ENCODE measurements around the gene NCKAP5. TPM values are rescaled to one million over a fixed set of nuclear protein-coding genes. Genes with fewer than 3 reads are reported as not detected.

Gene NCKAP5
- total and polyA plus RNA-seq, 2 experiments from 2014 or later = 2.2 to 5.5 TPM

GRCh38 chr2:133405252-133405651 lies 163.0 kb downstream of the NCKAP5 start:
- no peak overlapping the region for H3K4me3 ChIP-seq
- no peaks in the 10 kb centered on the region for H3K36me3 ChIP-seq (replicated peaks; ENCODE audit: insufficient read depth, low read depth)
- H4K20me1 ChIP-seq (ENCODE audit: insufficient read depth, poor library complexity, severe bottlenecking) = no peaks in the 10 kb centered on the region
- H3K27ac ChIP-seq = no peak overlapping the region
- TF ChIP-seq EZH2 (IDR thresholded peaks at IDR 0.05; ENCODE audit: borderline replicate concordance) (no peak), EZH2phosphoT487 (IDR thresholded peaks at IDR 0.05; ENCODE audit: low read depth, severe bottlenecking, unreplicated experiment) (no peak)
- TF ChIP-seq, protein P1, sequence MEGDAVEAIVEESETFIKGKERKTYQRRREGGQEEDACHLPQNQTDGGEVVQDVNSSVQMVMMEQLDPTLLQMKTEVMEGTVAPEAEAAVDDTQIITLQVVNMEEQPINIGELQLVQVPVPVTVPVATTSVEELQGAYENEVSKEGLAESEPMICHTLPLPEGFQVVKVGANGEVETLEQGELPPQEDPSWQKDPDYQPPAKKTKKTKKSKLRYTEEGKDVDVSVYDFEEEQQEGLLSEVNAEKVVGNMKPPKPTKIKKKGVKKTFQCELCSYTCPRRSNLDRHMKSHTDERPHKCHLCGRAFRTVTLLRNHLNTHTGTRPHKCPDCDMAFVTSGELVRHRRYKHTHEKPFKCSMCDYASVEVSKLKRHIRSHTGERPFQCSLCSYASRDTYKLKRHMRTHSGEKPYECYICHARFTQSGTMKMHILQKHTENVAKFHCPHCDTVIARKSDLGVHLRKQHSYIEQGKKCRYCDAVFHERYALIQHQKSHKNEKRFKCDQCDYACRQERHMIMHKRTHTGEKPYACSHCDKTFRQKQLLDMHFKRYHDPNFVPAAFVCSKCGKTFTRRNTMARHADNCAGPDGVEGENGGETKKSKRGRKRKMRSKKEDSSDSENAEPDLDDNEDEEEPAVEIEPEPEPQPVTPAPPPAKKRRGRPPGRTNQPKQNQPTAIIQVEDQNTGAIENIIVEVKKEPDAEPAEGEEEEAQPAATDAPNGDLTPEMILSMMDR (IDR thresholded peaks at IDR 0.05; ENCODE audit: poor library complexity) = no peak
- no peaks in the 10 kb centered on the region for H3K4me1 ChIP-seq (ENCODE audit: insufficient read depth)
- H3K4me2 ChIP-seq = no peak overlapping the region
- H3K9me2 ChIP-seq (replicated peaks; ENCODE audit: insufficient read depth) = no peaks in the 10 kb centered on the region
- 86% methylated on average over 4 of the region's 4 CpGs for WGBS (ENCODE audit: low lambda C conversion rate, missing lambda C conversion rate)
- DNase-seq (ENCODE audit: low spot score) = no peak
- no peaks in the 10 kb centered on the region for H3K79me2 ChIP-seq
- H3K27me3 ChIP-seq = no peaks in the 10 kb centered on the region
- H3K9me3 ChIP-seq (ENCODE audit: low read depth) = no peaks in the 10 kb centered on the region
- H2AFZ ChIP-seq = no peak overlapping the region

DNA sequence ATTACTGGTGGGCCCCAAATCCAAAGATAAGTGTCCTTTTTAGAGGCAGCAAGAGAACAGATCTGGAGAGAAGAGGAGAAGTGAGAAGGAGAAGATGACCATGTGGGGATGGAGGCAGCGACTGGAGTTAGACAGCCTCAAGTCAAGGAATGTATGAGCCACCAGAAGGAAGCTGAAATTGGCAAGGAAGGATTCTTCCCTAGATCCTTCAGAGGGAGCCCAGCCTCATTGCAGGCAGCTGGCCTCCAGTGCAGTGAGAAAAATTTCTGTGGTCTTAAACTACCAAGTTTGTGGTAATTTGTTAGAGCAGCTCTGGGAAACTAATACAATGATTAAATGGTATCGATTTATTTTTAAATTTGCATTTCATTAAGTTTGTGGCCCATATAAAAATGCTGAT lies 167.9 kb downstream of the NCKAP5 start:
- H3K27ac ChIP-seq = no peak overlapping the region
- no peak overlapping the region for H2AFZ ChIP-seq
- no peak overlapping the region for H3K4me2 ChIP-seq
- H3K4me1 ChIP-seq (ENCODE audit: insufficient read depth) = no peaks in the 10 kb centered on the region
- no peaks in the 10 kb centered on the region for H3K9me3 ChIP-seq (ENCODE audit: low read depth)
- 92% methylated on average over 2 of the region's 2 CpGs for WGBS (ENCODE audit: low lambda C conversion rate, missing lambda C conversion rate)
- no peaks in the 10 kb centered on the region for H4K20me1 ChIP-seq (ENCODE audit: insufficient read depth, poor library complexity, severe bottlenecking)
- no peak for DNase-seq (ENCODE audit: low spot score)
- H3K4me3 ChIP-seq = no peak overlapping the region
- TF ChIP-seq EZH2 (IDR thresholded peaks at IDR 0.05; ENCODE audit: borderline replicate concordance) (no peak), EZH2phosphoT487 (IDR thresholded peaks at IDR 0.05; ENCODE audit: low read depth, severe bottlenecking, unreplicated experiment) (no peak)
- TF ChIP-seq, protein P1 (IDR thresholded peaks at IDR 0.05; ENCODE audit: poor library complexity) = no peak
- no peaks in the 10 kb centered on the region for H3K9me2 ChIP-seq (replicated peaks; ENCODE audit: insufficient read depth)
- no peaks in the 10 kb centered on the region for H3K79me2 ChIP-seq
- no peaks in the 10 kb centered on the region for H3K27me3 ChIP-seq
- H3K36me3 ChIP-seq (replicated peaks; ENCODE audit: insufficient read depth, low read depth) = no peaks in the 10 kb centered on the region

GRCh38 chr2:133393895-133394294 lies 174.4 kb downstream of the NCKAP5 start:
- H3K9me3 ChIP-seq (ENCODE audit: low read depth) = no peaks in the 10 kb centered on the region
- WGBS (ENCODE audit: low lambda C conversion rate, missing lambda C conversion rate) = 81% methylated on average over 1 of the region's 1 CpG
- no peak for DNase-seq (ENCODE audit: low spot score)
- no peaks in the 10 kb centered on the region for H3K9me2 ChIP-seq (replicated peaks; ENCODE audit: insufficient read depth)
- no peak overlapping the region for H3K4me2 ChIP-seq
- no peak overlapping the region for H3K4me3 ChIP-seq
- TF ChIP-seq EZH2phosphoT487 (IDR thresholded peaks at IDR 0.05; ENCODE audit: low read depth, severe bottlenecking, unreplicated experiment) = no peak
- TF ChIP-seq EZH2 (IDR thresholded peaks at IDR 0.05; ENCODE audit: borderline replicate concordance) = no peak
- TF ChIP-seq, protein P1 (IDR thresholded peaks at IDR 0.05; ENCODE audit: poor library complexity) = no peak
- no peaks in the 10 kb centered on the region for H3K36me3 ChIP-seq (replicated peaks; ENCODE audit: insufficient read depth, low read depth)
- no peaks in the 10 kb centered on the region for H3K79me2 ChIP-seq
- no peak overlapping the region for H3K27ac ChIP-seq
- no peaks in the 10 kb centered on the region for H3K4me1 ChIP-seq (ENCODE audit: insufficient read depth)
- H2AFZ ChIP-seq = no peak overlapping the region
- no peaks in the 10 kb centered on the region for H3K27me3 ChIP-seq
- no peaks in the 10 kb centered on the region for H4K20me1 ChIP-seq (ENCODE audit: insufficient read depth, poor library complexity, severe bottlenecking)

DNA sequence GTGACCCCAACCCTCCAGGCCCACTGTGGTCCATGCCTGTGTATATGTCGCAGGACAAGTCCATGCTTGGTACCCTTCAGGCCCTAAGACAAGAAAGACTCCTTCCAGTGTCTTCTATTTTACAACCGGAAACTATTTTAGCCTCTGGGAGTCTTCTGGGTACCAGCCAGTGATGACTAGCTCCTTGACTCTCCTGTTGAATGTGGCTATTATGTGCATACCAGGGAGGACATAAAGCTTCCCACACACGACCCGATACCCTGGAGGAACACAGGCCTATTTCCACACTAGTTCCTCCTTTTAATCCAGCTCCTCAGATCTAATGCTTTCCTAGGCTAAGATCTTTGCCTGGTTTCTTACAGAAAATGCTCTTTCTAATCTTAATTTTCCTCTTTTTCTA lies 178.1 kb downstream of the NCKAP5 start:
- DNase-seq (ENCODE audit: low spot score) = no peak
- H3K9me2 ChIP-seq (replicated peaks; ENCODE audit: insufficient read depth) = no peaks in the 10 kb centered on the region
- TF ChIP-seq EZH2 (IDR thresholded peaks at IDR 0.05; ENCODE audit: borderline replicate concordance) (no peak), EZH2phosphoT487 (IDR thresholded peaks at IDR 0.05; ENCODE audit: low read depth, severe bottlenecking, unreplicated experiment) (no peak)
- TF ChIP-seq, protein P1 (IDR thresholded peaks at IDR 0.05; ENCODE audit: poor library complexity) = no peak
- no peaks in the 10 kb centered on the region for H3K36me3 ChIP-seq (replicated peaks; ENCODE audit: insufficient read depth, low read depth)
- no peaks in the 10 kb centered on the region for H4K20me1 ChIP-seq (ENCODE audit: insufficient read depth, poor library complexity, severe bottlenecking)
- no peaks in the 10 kb centered on the region for H3K4me1 ChIP-seq (ENCODE audit: insufficient read depth)
- H3K27ac ChIP-seq = no peak overlapping the region
- no peaks in the 10 kb centered on the region for H3K9me3 ChIP-seq (ENCODE audit: low read depth)
- 86% methylated on average over 4 of the region's 4 CpGs for WGBS (ENCODE audit: low lambda C conversion rate, missing lambda C conversion rate)
- no peak overlapping the region for H3K4me2 ChIP-seq
- no peak overlapping the region for H2AFZ ChIP-seq
- no peaks in the 10 kb centered on the region for H3K27me3 ChIP-seq
- H3K79me2 ChIP-seq = no peaks in the 10 kb centered on the region
- no peak overlapping the region for H3K4me3 ChIP-seq
